Measurements from ENCODE around the gene TENM4. TPM values are rescaled to one million over a fixed set of nuclear protein-coding genes. Genes with fewer than 3 reads are reported as not detected.

Gene TENM4
- total and polyA plus RNA-seq, 10 of the 15 experiments (the other 5 are each of a cell fraction or from before 2014, with no cell fraction given), result 0.03 to 0.12 (median 0.06) TPM; not detected in 7

- TF ChIP-seq CREB1 (IDR thresholded peaks at IDR 0.05; ENCODE audit: low read depth) (no peak), RAD51 (IDR thresholded peaks at IDR 0.05) (no peak), ATF7 (IDR thresholded peaks at IDR 0.05; ENCODE audit: low read depth) (no peak), IRF5 (IDR thresholded peaks at IDR 0.05; ENCODE audit: borderline replicate concordance) (no peak), BACH1 (IDR thresholded peaks at IDR 0.05; ENCODE audit: borderline replicate concordance) (no peak), CHD4 (IDR thresholded peaks at IDR 0.05) (no peak), NFYA (IDR thresholded peaks at IDR 0.05; ENCODE audit: borderline replicate concordance, low read depth, low read length) (no peak), CUX1 (IDR thresholded peaks at IDR 0.05; ENCODE audit: insufficient replicate concordance, low read depth, low read length) (no peak), ZNF217 (IDR thresholded peaks at IDR 0.05) (no peak)
- POLR2A ChIA-PET, result interaction anchor here (0.9 kb wide), 1 partner anchor 16 kb away, joined by 3 read pairs; no protein-coding TSS in a partner anchor
- BruUV-seq (replicated peaks), result no TSS peak
- no peak for FAIRE-seq
- Histone ChIP-seq H3K4me3 (no peak overlapping the region), H3K27ac (ENCODE audit: control insufficient read depth, insufficient read depth) (no peak overlapping the region), H3K4me1 (ENCODE audit: control insufficient read depth, insufficient read depth, low read length) (no peaks in the 10 kb centered on the region), H3K9ac (ENCODE audit: control insufficient read depth, insufficient read depth, low read length) (no peak overlapping the region), H2AFZ (ENCODE audit: control insufficient read depth, low read depth, low read length) (no peak overlapping the region), H3K79me2 (ENCODE audit: control insufficient read depth, insufficient read depth, low read length) (no peaks in the 10 kb centered on the region), H3K27me3 (replicated peaks in 1 of 2; ENCODE audit: control insufficient read depth in 2 of 2, insufficient read depth in 2 of 2, low read length in 1 of 2) (peaks cover 3 to 7% of the 10 kb centered on the region in 2 experiments; a peak in 3 of 4 replicates), H3K9me3 (replicated peaks; ENCODE audit: control insufficient read depth, insufficient read depth, low read length) (no peaks in the 10 kb centered on the region), H3K36me3 (ENCODE audit: control insufficient read depth in 2 of 2, insufficient read depth in 2 of 2, low read length in 1 of 2) (no peaks in the 10 kb centered on the region), H4K20me1 (ENCODE audit: control insufficient read depth, insufficient read depth) (no peaks in the 10 kb centered on the region), H3K4me2 (ENCODE audit: control insufficient read depth, insufficient read depth) (no peak overlapping the region)
- no peak for DNase-seq (ENCODE audit: low read depth, low spot score)
- CTCF ChIA-PET, result no interaction called here
- WGBS (ENCODE audit: insufficient coverage, insufficient replicate concordance, low lambda C conversion rate, missing lambda C conversion rate), result 0% methylated on average over 2 of the region's 2 CpGs
- in situ Hi-C loops (cut with MboI), result no loop called here
- intact Hi-C loops (cut with micrococcal nuclease; ENCODE audit: unreplicated experiment), result no loop called here
- RAD21 ChIA-PET (ENCODE audit: unreplicated experiment), result no interaction called here
- ATAC-seq, result no peak
- SMC1A ChIA-PET (ENCODE audit: uncharacterized antibody, unreplicated experiment), result no interaction called here
These were observed 688.3 kb downstream of the TENM4 start for GRCh38 chr11:78752494-78752893.
